GM23338 (cell line): ENCODE data around the gene CHGA.

Experiments
- CREB1 ChIP-seq: fragments of 250-450 bp; sonication (Bioruptor Pico); IDR thresholded peaks from 2 replicates; pipeline ENCODE4 v1.5.0; 2020; ENCODE audit warnings: low read depth, mild to moderate bottlenecking, moderate library complexity
- EZH2 ChIP-seq: fragments of 200-600 bp; sonication (generic); IDR thresholded peaks from one replicate; pipeline ENCODE4 v1.8.0; 2017; ENCODE audit warnings: antibody characterized with exemption, mild to moderate bottlenecking, low read depth; ENCODE audit not compliant: unreplicated experiment
- EZH2phosphoT487 ChIP-seq: fragments of 200-600 bp; sonication (generic); IDR thresholded peaks from one replicate; pipeline ENCODE4 v1.8.1; 2018; ENCODE audit warnings: antibody characterized with exemption; ENCODE audit not compliant: unreplicated experiment
- JUNB ChIP-seq: IDR thresholded peaks from one replicate; pipeline ENCODE4 v1.6.1; 2016; ENCODE audit warnings: antibody characterized with exemption; ENCODE audit not compliant: unreplicated experiment
- NANOG ChIP-seq: IDR thresholded peaks from 2 replicates; pipeline ENCODE4 v1.6.1; 2016; ENCODE audit warnings: antibody characterized with exemption, borderline replicate concordance
- POLR2AphosphoS5 ChIP-seq: IDR thresholded peaks from 2 replicates; pipeline ENCODE4 v1.6.1; 2016; ENCODE audit warnings: antibody characterized with exemption, low read depth
- STAT1 ChIP-seq: IDR thresholded peaks from one replicate; pipeline ENCODE4 v1.6.1; 2016; ENCODE audit warnings: antibody characterized with exemption; ENCODE audit not compliant: unreplicated experiment
- ZNF114 ChIP-seq: fragments of 250-450 bp; sonication (Bioruptor Pico); IDR thresholded peaks from 2 replicates; pipeline ENCODE4 v1.5.0; 2020; ENCODE audit warnings: mild to moderate bottlenecking, moderate library complexity
- ZNF331 ChIP-seq: fragments of 250-450 bp; sonication (Bioruptor Pico); IDR thresholded peaks from 2 replicates; pipeline ENCODE4 v1.5.0; 2020; ENCODE audit warnings: low read depth, mild to moderate bottlenecking, moderate library complexity
- TF ChIP-seq, protein P1 (sequence below), 2 experiments: fragments of 200-600 bp in 1 of 2; sonication (generic) in 1 of 2; conservative IDR thresholded peaks; 2 replicates each; pipeline versions ENCODE4 v1.5.1 to v1.6.1; 2016 to 2017; ENCODE audit warnings: antibody characterized with exemption in 2 of 2, low read depth in 2 of 2, mild to moderate bottlenecking in 2 of 2, moderate library complexity in 1 of 2
- TF ChIP-seq, protein P2 (sequence below): IDR thresholded peaks from one replicate; pipeline ENCODE4 v1.6.1; 2018; ENCODE audit warnings: antibody characterized with exemption; ENCODE audit not compliant: unreplicated experiment

DNA sequence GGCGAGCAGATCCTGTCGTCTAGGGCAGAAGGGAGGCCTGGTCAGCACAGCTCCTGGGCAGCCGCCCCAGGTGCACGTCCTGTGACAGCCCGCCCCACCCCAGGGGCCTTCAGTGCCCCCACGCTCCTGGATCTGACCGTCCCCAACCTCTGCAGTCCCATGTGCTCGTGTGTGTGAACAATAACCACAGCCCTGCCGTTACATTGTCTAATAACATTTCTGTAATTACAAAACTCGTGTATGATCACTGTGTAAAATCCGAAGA, 39.8 kb downstream of the CHGA start:
- TF ChIP-seq EZH2 (no peak), EZH2phosphoT487 (no peak), POLR2AphosphoS5 (no peak), CREB1 (CRISPR knock-in tag) (no peak), STAT1 (no peak), JUNB (no peak), ZNF114 (CRISPR knock-in tag) (no peak), ZNF331 (CRISPR knock-in tag) (no peak), NANOG (no peak)
- TF ChIP-seq, protein P1, sequence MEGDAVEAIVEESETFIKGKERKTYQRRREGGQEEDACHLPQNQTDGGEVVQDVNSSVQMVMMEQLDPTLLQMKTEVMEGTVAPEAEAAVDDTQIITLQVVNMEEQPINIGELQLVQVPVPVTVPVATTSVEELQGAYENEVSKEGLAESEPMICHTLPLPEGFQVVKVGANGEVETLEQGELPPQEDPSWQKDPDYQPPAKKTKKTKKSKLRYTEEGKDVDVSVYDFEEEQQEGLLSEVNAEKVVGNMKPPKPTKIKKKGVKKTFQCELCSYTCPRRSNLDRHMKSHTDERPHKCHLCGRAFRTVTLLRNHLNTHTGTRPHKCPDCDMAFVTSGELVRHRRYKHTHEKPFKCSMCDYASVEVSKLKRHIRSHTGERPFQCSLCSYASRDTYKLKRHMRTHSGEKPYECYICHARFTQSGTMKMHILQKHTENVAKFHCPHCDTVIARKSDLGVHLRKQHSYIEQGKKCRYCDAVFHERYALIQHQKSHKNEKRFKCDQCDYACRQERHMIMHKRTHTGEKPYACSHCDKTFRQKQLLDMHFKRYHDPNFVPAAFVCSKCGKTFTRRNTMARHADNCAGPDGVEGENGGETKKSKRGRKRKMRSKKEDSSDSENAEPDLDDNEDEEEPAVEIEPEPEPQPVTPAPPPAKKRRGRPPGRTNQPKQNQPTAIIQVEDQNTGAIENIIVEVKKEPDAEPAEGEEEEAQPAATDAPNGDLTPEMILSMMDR (conservative IDR thresholded peaks at IDR 0.05; ENCODE audit: low read depth in 2 of 2), result no peak
- TF ChIP-seq, protein P2, sequence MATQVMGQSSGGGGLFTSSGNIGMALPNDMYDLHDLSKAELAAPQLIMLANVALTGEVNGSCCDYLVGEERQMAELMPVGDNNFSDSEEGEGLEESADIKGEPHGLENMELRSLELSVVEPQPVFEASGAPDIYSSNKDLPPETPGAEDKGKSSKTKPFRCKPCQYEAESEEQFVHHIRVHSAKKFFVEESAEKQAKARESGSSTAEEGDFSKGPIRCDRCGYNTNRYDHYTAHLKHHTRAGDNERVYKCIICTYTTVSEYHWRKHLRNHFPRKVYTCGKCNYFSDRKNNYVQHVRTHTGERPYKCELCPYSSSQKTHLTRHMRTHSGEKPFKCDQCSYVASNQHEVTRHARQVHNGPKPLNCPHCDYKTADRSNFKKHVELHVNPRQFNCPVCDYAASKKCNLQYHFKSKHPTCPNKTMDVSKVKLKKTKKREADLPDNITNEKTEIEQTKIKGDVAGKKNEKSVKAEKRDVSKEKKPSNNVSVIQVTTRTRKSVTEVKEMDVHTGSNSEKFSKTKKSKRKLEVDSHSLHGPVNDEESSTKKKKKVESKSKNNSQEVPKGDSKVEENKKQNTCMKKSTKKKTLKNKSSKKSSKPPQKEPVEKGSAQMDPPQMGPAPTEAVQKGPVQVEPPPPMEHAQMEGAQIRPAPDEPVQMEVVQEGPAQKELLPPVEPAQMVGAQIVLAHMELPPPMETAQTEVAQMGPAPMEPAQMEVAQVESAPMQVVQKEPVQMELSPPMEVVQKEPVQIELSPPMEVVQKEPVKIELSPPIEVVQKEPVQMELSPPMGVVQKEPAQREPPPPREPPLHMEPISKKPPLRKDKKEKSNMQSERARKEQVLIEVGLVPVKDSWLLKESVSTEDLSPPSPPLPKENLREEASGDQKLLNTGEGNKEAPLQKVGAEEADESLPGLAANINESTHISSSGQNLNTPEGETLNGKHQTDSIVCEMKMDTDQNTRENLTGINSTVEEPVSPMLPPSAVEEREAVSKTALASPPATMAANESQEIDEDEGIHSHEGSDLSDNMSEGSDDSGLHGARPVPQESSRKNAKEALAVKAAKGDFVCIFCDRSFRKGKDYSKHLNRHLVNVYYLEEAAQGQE, result no peak
